HG03439 (cell line): Measurements from ENCODE around the gene CLSTN2.

ENCODE experiments used
- ATAC-seq: cut with Tn5 transposase; IDR thresholded peaks from one replicate; pipeline ENCODE4 v1.9.1; 2021; ENCODE audit warnings: mild to moderate bottlenecking, moderate library complexity; ENCODE audit not compliant: unreplicated experiment

The CLSTN2 gene

DNA sequence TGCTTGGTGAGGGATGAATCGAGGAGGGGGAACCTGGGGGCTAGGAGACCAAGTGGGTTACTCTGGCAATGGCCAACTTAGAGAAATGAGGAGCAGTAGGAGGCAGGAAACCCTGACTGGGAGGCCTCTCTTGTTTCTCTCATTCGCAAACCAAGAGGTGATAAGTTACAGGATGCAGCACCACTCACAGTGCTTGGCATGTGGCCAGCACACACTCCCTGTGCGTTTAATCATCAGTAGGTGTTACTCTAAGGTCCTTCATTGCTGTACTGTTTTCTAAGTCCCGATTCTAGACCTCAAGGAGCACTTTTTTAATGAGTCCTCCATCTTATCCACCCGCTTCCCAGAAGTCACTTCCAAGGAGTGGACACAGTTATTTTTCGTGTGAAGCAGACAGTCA lies 428.8 kb downstream of the CLSTN2 start:
- ATAC-seq: no peak

- no peak for ATAC-seq
Measured at GRCh38 chr3:140365872-140366697, 431.1 kb downstream of the CLSTN2 start.

- no peak for ATAC-seq
Measured at GRCh38 chr3:140368223-140368811, 433.3 kb downstream of the CLSTN2 start.

- no peak for ATAC-seq
Measured at GRCh38 chr3:140370686-140371085, 435.7 kb downstream of the CLSTN2 start.

GRCh38 chr3:140373234-140373633 lies 438.2 kb downstream of the CLSTN2 start:
- ATAC-seq: no peak

DNA sequence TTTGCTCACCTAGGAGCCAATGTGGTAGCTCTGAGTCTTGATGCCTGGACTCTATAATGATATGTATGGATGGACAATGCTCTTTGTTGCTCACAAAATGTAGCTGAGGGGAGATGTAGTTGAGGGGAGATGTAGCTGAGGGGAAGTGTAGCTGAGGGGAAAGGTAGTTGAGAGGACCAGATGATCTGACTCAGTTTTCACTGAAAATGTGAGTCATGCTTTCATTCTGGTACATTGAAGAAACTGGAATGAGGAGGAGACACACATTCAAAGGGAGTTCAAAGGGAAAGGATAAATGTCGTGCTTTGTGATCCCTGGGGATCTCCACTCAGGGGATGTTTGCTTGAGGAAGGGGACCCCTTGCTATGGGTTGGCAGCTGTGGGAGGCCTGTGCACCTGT lies 440.0 kb downstream of the CLSTN2 start:
- no peak for ATAC-seq

DNA sequence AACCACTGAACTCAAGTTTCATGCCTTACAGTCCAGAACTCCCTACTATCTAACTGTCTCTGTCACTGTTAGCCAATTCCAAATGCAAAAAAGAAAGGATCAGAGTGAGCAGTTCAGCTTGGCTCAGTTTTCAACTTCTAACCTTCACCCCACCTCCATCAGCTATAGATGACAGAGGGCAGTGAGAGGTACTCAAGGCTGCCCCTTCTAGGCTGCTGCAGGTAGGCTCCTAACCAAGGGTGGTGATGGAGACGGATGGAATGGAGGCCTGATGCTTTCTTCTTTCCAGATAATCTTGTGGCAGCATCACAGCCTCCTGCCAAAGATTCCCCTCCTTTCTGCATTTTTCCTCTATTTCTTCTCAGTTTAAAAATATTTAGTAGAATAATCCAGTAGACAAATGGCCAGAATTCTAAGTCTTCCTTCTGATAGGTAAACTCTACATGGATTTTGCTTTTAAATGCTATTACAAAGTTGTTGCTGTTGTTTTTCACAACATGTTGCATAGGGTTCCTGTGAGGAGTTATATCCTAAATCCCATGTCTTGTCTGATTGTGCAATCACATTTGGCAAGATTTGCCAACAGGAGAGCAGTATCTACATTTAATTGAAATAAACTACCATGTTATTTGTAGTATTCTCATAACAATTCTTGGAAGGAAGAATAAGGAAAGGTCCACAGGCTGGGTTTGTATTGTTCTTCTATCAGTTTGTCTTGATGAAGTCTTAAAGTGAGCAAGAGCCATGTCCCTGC lies 441.3 kb downstream of the CLSTN2 start:
- ATAC-seq: no peak

GRCh38 chr3:140377644-140378043 lies 442.7 kb downstream of the CLSTN2 start:
- no peak for ATAC-seq

GRCh38 chr3:140378571-140379340 lies 443.8 kb downstream of the CLSTN2 start:
- ATAC-seq: no peak

DNA sequence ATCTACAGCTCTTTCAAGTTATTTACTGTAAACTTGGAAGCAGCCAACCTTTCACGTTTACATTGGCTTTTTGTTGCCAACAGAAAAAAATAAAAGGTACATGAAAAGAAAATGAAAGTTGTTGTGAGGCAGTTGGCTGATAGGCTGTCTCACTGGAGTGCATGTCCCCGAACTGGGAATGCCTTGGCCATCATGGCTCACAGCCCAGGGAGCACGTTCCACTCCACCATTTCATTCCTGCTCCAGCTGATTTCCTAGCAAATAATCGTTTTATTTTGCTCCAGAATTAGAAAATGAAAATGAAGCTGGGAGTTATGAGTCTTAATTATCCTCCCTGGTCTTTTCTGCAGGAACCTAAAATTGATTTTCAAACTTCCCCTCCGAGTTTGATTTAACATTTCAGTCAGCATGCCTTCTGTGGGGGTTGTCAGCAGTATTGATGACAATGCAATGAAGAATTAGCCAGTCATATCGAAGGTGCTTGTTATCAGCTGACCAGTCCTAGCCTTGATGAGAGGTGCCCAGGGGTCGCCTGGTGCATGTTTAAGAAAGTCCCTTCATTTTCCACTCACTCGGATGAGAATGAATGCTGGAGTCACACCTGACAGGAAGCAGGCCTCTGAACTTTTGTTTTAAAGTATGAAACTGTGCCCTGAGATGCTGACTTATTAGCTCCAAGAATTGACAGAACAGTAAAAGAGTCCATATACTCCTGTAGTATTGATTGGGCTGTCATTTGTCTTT lies 449.2 kb downstream of the CLSTN2 start:
- no peak for ATAC-seq

DNA sequence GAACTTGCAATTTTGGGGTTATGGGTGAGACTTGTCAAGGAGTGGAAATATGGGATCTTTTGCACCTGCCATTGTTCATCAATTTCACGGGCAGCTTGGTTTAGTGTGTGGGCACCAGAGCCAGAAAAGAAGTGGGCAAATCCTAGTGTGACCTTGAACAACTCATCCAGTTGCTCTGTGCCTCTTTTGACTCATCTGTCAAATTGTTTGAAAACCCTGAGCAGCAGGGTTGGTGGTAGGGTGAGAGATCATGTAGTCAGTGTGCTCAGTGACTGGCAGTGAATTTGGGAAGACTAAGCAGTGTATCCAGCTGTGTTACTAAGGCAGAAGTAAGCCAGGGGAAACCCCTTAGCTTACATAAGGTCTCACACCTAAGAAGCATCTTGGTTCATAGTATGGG lies 449.9 kb downstream of the CLSTN2 start:
- no peak for ATAC-seq

GRCh38 chr3:140386357-140387100 lies 451.5 kb downstream of the CLSTN2 start:
- no peak for ATAC-seq

GRCh38 chr3:140387244-140387643 lies 452.3 kb downstream of the CLSTN2 start:
- ATAC-seq: no peak

GRCh38 chr3:140388202-140388922 lies 453.4 kb downstream of the CLSTN2 start:
- ATAC-seq: no peak

- no peak for ATAC-seq
Measured at GRCh38 chr3:140391061-140391460, 456.1 kb downstream of the CLSTN2 start.

DNA sequence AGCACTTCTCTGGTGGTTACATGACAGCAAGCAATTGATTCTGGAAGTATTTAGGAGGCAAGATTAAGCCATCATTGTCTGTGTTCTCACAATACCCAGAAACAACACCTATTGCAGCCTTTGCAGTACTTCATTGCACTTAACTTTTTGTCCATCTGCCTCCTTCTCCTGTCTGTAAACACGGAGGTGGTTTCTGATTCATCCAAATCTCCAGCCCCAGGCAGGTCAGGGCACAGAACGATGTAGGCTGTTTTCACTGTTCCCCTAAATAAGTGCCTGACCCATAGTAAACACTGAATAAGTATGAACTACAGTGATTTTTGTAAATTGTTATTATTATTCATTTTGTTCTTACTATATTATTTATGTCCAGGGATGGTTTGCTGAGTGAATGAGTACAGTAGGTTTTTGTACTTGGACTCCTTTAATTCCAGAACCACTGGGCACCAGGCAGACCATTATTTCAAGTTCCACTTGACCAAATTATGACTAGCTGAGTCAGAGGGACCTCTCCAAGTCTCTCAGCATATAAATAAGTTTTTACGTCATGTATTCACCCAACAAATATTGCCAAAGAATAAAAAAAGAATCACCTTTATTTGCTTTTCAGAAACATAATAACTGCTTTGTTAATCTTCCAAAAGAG lies 459.6 kb downstream of the CLSTN2 start:
- no peak for ATAC-seq

DNA sequence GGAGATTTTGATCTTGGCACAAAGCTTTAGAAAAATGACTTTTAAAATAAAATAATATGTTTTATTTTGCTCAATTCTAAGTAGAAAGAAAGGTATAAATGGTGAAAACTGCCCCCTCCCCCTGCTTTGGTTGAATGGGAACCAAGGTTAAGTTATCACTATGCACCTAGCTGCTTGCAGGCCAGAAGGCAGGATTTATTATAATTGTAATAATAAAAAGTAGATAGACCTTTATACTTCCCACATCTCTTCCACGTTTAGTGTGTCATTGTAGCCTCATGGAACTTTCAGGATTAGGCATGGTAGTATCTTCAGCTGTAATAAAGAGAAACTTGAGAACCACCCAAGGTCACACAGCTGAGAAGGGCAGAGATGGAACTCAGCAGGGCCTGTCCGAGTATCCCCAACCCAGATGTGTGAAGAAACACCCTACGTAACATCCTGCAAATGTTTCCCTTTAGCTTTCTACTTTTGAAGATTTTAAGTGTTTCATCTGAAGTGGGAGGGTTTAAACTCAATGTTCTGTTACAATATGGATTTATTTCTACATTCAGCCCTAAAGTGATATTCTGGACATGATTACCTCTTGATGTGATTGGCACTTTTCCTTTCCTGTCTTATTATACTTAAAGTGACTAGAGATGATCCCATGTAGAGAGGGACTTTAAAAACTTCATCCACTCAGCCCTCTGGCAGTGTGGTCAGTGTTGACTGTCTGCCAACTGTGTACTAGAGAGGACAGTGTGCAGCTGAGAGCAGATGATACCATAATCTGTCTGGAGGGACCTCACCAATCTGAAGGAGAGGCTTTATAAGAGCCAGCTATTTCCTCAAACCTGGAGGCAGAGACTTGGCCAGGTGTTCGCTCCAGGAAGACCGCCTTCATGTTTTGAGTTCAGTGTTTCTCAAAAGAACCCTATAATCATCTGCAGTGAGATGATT lies 460.4 kb downstream of the CLSTN2 start:
- ATAC-seq: no peak
